Measurements from ENCODE around the gene SLC23A3.

SLC23A3 gene

DNA sequence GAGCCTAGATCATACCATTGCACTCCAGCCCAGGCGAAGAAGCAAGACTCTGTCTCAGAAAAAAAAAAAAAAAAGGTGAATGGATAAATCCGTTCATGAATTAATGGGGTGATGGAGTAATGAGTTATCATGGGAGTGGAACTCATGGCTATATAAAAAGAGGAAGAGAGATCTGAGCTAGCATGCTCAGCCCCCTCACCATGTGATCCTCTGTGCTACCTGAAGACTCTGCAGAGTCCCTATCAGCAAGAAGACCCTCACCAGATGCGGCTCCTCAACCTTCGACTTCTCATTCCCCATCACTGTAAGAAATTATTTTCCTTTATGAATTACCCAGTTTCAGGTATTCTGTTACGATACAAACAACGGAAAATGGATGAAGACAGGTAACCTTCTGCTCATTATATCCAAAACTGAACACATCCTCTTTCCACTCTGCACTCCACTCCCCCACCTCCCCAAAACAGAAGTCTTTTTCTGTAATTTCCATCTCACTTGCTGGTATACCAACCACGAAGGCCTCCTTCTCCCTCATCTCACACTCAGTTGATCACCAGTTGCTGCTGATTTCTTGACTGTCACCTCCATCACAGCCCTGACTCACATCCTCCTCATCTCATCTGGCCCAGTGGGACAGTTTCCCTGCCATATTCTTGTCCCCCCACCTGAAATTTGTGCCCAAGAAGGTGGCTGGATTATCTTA lies 17.1 kb upstream of the SLC23A3 start:
- no peak overlapping the region for H3K4me3 ChIP-seq (ENCODE audit: low read length)
- no peak overlapping the region for H3K27ac ChIP-seq (ENCODE audit: low read length)
- no peaks in the 10 kb centered on the region for H3K27me3 ChIP-seq (replicated peaks; ENCODE audit: insufficient read depth, low read length)
- H3K4me1 ChIP-seq (ENCODE audit: low read length), result no peaks in the 10 kb centered on the region
- H3K79me2 ChIP-seq (ENCODE audit: low read length), result no peaks in the 10 kb centered on the region
- no peak overlapping the region for H3K4me2 ChIP-seq (ENCODE audit: low read depth, low read length)
- H3F3A ChIP-seq (ENCODE audit: insufficient read depth, low read length), result no peaks in the 10 kb centered on the region
- no peak overlapping the region for H3K9ac ChIP-seq (ENCODE audit: low read length)
- no peaks in the 10 kb centered on the region for H4K20me1 ChIP-seq (ENCODE audit: insufficient read depth, low read length)
- no peaks in the 10 kb centered on the region for H3K9me2 ChIP-seq (replicated peaks; ENCODE audit: insufficient read depth, low read length)
- H2AFZ ChIP-seq (ENCODE audit: low read length), result no peak overlapping the region
- TF ChIP-seq, protein P1, sequence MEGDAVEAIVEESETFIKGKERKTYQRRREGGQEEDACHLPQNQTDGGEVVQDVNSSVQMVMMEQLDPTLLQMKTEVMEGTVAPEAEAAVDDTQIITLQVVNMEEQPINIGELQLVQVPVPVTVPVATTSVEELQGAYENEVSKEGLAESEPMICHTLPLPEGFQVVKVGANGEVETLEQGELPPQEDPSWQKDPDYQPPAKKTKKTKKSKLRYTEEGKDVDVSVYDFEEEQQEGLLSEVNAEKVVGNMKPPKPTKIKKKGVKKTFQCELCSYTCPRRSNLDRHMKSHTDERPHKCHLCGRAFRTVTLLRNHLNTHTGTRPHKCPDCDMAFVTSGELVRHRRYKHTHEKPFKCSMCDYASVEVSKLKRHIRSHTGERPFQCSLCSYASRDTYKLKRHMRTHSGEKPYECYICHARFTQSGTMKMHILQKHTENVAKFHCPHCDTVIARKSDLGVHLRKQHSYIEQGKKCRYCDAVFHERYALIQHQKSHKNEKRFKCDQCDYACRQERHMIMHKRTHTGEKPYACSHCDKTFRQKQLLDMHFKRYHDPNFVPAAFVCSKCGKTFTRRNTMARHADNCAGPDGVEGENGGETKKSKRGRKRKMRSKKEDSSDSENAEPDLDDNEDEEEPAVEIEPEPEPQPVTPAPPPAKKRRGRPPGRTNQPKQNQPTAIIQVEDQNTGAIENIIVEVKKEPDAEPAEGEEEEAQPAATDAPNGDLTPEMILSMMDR (IDR thresholded peaks at IDR 0.05; ENCODE audit: low read length), result no peak
- TF ChIP-seq EZH2phosphoT487 (IDR thresholded peaks at IDR 0.05; ENCODE audit: low read length), result no peak
- TF ChIP-seq EZH2 (optimal IDR thresholded peaks at IDR 0.05; ENCODE audit: low read depth, low read length), result no peak
- H3K9me3 ChIP-seq (replicated peaks; ENCODE audit: insufficient read depth, low read length), result no peaks in the 10 kb centered on the region
- no peak for DNase-seq
- H3K36me3 ChIP-seq (replicated peaks; ENCODE audit: insufficient read depth, low read length), result 0 out of 2 replicates have a peak, but pooled peaks cover 4% of the 10 kb centered on the region

GRCh38 chr2:219184121-219184520 lies 14.3 kb upstream of the SLC23A3 start:
- Histone ChIP-seq H3F3A (ENCODE audit: insufficient read depth, low read length) (no peaks in the 10 kb centered on the region), H3K4me2 (ENCODE audit: low read depth, low read length) (no peak overlapping the region), H3K9me2 (replicated peaks; ENCODE audit: insufficient read depth, low read length) (no peaks in the 10 kb centered on the region), H4K20me1 (ENCODE audit: insufficient read depth, low read length) (no peaks in the 10 kb centered on the region), H3K9ac (ENCODE audit: low read length) (no peak overlapping the region), H3K4me3 (ENCODE audit: low read length) (no peak overlapping the region), H3K79me2 (ENCODE audit: low read length) (peaks cover 16% of the 10 kb centered on the region), H3K27me3 (replicated peaks; ENCODE audit: insufficient read depth, low read length) (no peaks in the 10 kb centered on the region), H3K27ac (ENCODE audit: low read length) (no peak overlapping the region), H3K9me3 (replicated peaks; ENCODE audit: insufficient read depth, low read length) (no peaks in the 10 kb centered on the region), H3K36me3 (replicated peaks; ENCODE audit: insufficient read depth, low read length) (peaks cover 4% of the 10 kb centered on the region; the same call in 1 of the 2 replicates), H3K4me1 (ENCODE audit: low read length) (peaks cover 3% of the 10 kb centered on the region; the same call in 1 of the 2 replicates), H2AFZ (ENCODE audit: low read length) (no peak overlapping the region)
- no peak for DNase-seq
- TF ChIP-seq EZH2 (optimal IDR thresholded peaks at IDR 0.05; ENCODE audit: low read depth, low read length), result no peak
- no peak for TF ChIP-seq EZH2phosphoT487 (IDR thresholded peaks at IDR 0.05; ENCODE audit: low read length)
- TF ChIP-seq, protein P1 (IDR thresholded peaks at IDR 0.05; ENCODE audit: low read length), result no peak

DNA sequence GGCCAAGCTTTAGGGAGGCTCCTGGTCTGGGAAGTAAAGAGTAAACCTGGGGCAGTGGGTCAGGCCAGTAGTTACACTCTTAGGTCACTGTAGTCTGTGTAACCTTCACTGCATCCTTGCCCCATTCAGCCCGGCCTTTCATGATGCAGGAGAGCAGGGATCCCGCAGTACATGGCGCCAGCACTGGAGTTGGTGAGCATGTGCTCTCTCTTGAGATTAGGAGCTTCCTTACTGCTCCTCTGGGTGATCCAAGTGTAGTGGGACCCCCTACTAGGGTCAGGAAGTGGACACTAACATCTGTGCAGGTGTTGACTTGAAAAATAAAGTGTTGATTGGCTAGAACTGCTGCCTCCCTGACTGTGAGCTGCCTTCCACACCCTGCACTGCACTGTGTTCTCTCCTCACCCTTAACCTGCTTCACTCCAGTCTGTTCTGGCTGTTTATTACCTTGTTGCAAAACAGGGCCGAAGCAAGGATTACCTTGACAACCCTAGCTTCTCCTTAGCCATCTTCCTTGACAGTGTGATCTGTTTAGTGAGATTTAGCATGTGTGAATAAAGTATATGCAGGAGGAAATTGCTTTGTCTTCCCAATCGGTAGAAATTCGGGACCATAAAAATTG lies 13.4 kb upstream of the SLC23A3 start:
- Histone ChIP-seq H3K36me3 (replicated peaks; ENCODE audit: insufficient read depth, low read length) (peaks cover 4% of the 10 kb centered on the region; the same call in 1 of the 2 replicates), H3K4me2 (ENCODE audit: low read depth, low read length) (no peak overlapping the region), H4K20me1 (ENCODE audit: insufficient read depth, low read length) (no peaks in the 10 kb centered on the region), H3K4me3 (ENCODE audit: low read length) (no peak overlapping the region), H3K9ac (ENCODE audit: low read length) (no peak overlapping the region), H3K4me1 (ENCODE audit: low read length) (peaks cover 7% of the 10 kb centered on the region; the same call in 1 of the 2 replicates), H3K9me3 (replicated peaks; ENCODE audit: insufficient read depth, low read length) (no peaks in the 10 kb centered on the region), H2AFZ (ENCODE audit: low read length) (no peak overlapping the region), H3F3A (ENCODE audit: insufficient read depth, low read length) (no peaks in the 10 kb centered on the region), H3K9me2 (replicated peaks; ENCODE audit: insufficient read depth, low read length) (no peaks in the 10 kb centered on the region), H3K27ac (ENCODE audit: low read length) (no peak overlapping the region), H3K79me2 (ENCODE audit: low read length) (peaks cover 24% of the 10 kb centered on the region), H3K27me3 (replicated peaks; ENCODE audit: insufficient read depth, low read length) (no peaks in the 10 kb centered on the region)
- no peak for TF ChIP-seq EZH2phosphoT487 (IDR thresholded peaks at IDR 0.05; ENCODE audit: low read length)
- TF ChIP-seq, protein P1 (IDR thresholded peaks at IDR 0.05; ENCODE audit: low read length), result no peak
- TF ChIP-seq EZH2 (optimal IDR thresholded peaks at IDR 0.05; ENCODE audit: low read depth, low read length), result no peak
- no peak for DNase-seq
